GM15510 (cell line): ENCODE results near the gene TMPRSS6.

Experiments
- POLR2A ChIP-seq: IDR thresholded peaks from 3 replicates; pipeline ENCODE4 v1.6.1; 2011; ENCODE audit warnings: borderline replicate concordance; ENCODE audit not compliant: insufficient read length; ENCODE audit errors: extremely low read depth

The TMPRSS6 gene

GRCh38 chr22:37033605-37034430, 75.7 kb downstream of the TMPRSS6 start:
- TF ChIP-seq POLR2A = no peak

GRCh38 chr22:37032535-37033460, 76.7 kb downstream of the TMPRSS6 start:
- no peak for TF ChIP-seq POLR2A

- TF ChIP-seq POLR2A = no peak
Observed at GRCh38 chr22:37032134-37032534, 77.4 kb downstream of the TMPRSS6 start.

- no peak for TF ChIP-seq POLR2A
Observed at GRCh38 chr22:37030560-37031281, 78.8 kb downstream of the TMPRSS6 start.

GRCh38 chr22:37028692-37029674, 80.5 kb downstream of the TMPRSS6 start:
- TF ChIP-seq POLR2A = no peak

GRCh38 chr22:37027556-37027955, 82.0 kb downstream of the TMPRSS6 start:
- no peak for TF ChIP-seq POLR2A

- TF ChIP-seq POLR2A = no peak
Observed at GRCh38 chr22:37026325-37026724, 83.2 kb downstream of the TMPRSS6 start.

- TF ChIP-seq POLR2A = no peak
Observed at GRCh38 chr22:37025500-37026070, 83.9 kb downstream of the TMPRSS6 start.

- no peak for TF ChIP-seq POLR2A
Observed at GRCh38 chr22:37024339-37025157, 85.0 kb downstream of the TMPRSS6 start.

- TF ChIP-seq POLR2A = no peak
Observed at GRCh38 chr22:37023743-37024338, 85.7 kb downstream of the TMPRSS6 start.

- TF ChIP-seq POLR2A = no peak
Observed at GRCh38 chr22:37022483-37023337, 86.8 kb downstream of the TMPRSS6 start.
